Measurements from ENCODE around the gene GLOD4. TPM values are rescaled to one million over a fixed set of nuclear protein-coding genes. Genes with fewer than 3 reads are reported as not detected.

The GLOD4 gene
- total and polyA plus RNA-seq, 2 of the 4 experiments (the other 2 are of a cell fraction), result 26.3 to 36.7 TPM

DNA sequence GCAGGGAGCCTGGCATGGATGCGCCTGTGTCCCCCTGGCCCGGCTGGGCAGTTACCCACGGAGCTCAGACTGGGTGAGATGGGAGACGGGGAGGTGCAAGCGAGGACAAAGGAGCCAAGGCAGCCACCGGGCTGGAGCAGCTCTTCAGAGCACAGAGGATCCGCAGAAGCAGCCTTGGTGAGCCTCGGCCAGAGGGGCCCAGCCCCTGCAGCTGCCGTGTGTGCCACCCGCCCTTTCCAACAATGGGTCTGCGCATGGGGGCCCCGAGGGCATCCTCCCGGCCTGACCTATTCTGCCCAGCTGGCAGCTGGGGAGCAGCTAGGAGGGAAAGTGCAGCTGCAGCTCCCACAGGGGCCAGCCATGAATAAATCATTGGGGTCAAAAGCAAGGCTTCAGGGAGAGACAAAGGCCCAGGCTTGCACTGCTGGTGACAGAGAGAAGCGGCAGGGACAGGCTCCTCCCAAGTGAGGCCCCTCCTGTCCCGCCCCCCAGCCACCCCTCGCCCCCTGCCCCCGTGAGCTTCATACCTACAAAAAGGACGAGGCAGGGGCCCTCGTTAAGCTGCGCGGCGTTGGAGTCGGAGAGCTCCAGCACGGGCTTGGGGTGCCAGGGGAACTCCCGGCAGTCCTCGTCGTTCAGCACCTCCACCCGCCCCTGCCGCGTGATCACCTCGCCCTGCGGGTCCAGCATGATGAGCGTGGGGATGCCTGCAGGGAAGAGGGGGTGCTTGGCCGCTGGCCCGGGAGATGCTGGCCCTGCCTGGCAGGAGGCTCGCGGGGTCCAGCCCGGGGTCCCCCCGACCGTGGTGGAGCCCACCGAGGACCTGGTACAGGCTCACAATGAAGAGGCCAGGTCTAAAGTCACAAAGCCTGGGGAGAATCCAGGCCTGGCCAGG is 22.7 kb upstream of the GLOD4 start:
- H3K27me3 ChIP-seq (ENCODE audit: control insufficient read depth, insufficient read depth, low read length), result no peaks in the 10 kb centered on the region
- 92% methylated on average over 23 of the region's 41 CpGs; no CpG with 5 or more reads in 1 of the 2 experiments for WGBS, 2 experiments (ENCODE audit: extremely low coverage in 2 of 2, insufficient read length in 1 of 2)
- TF ChIP-seq POLR2A (IDR thresholded peaks at IDR 0.05; ENCODE audit: low read depth, low read length) (no peak), RFX5 (IDR thresholded peaks at IDR 0.05; ENCODE audit: low read depth, low read length) (no peak), SMC3 (IDR thresholded peaks at IDR 0.05; ENCODE audit: low read depth, low read length) (no peak), MAZ (IDR thresholded peaks at IDR 0.05; ENCODE audit: borderline replicate concordance, low read depth, low read length) (no peak), MXI1 (IDR thresholded peaks at IDR 0.05; ENCODE audit: borderline replicate concordance, low read depth, low read length) (no peak), CEBPB (IDR thresholded peaks at IDR 0.05; ENCODE audit: low read depth, low read length) (no peak), NFE2L2 (IDR thresholded peaks at IDR 0.05; ENCODE audit: low read depth, low read length) (no peak), CHD1 (IDR thresholded peaks at IDR 0.05; ENCODE audit: low read depth, low read length) (no peak), MAFK (IDR thresholded peaks at IDR 0.05; ENCODE audit: low read depth, low read length) (no peak), FOS (IDR thresholded peaks at IDR 0.05; ENCODE audit: low read depth, low read length) (no peak), RCOR1 (IDR thresholded peaks at IDR 0.05; ENCODE audit: insufficient replicate concordance, low read length) (no peak), BHLHE40 (IDR thresholded peaks at IDR 0.05; ENCODE audit: low read depth, low read length) (no peak)
- TF ChIP-seq, protein P1, sequence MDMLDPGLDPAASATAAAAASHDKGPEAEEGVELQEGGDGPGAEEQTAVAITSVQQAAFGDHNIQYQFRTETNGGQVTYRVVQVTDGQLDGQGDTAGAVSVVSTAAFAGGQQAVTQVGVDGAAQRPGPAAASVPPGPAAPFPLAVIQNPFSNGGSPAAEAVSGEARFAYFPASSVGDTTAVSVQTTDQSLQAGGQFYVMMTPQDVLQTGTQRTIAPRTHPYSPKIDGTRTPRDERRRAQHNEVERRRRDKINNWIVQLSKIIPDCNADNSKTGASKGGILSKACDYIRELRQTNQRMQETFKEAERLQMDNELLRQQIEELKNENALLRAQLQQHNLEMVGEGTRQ (IDR thresholded peaks at IDR 0.05; ENCODE audit: low read depth, low read length), result no peak
- TF ChIP-seq, protein P2, sequence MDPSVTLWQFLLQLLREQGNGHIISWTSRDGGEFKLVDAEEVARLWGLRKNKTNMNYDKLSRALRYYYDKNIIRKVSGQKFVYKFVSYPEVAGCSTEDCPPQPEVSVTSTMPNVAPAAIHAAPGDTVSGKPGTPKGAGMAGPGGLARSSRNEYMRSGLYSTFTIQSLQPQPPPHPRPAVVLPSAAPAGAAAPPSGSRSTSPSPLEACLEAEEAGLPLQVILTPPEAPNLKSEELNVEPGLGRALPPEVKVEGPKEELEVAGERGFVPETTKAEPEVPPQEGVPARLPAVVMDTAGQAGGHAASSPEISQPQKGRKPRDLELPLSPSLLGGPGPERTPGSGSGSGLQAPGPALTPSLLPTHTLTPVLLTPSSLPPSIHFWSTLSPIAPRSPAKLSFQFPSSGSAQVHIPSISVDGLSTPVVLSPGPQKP (IDR thresholded peaks at IDR 0.05; ENCODE audit: borderline replicate concordance, low read depth, low read length), result no peak
- TF ChIP-seq, protein P3, sequence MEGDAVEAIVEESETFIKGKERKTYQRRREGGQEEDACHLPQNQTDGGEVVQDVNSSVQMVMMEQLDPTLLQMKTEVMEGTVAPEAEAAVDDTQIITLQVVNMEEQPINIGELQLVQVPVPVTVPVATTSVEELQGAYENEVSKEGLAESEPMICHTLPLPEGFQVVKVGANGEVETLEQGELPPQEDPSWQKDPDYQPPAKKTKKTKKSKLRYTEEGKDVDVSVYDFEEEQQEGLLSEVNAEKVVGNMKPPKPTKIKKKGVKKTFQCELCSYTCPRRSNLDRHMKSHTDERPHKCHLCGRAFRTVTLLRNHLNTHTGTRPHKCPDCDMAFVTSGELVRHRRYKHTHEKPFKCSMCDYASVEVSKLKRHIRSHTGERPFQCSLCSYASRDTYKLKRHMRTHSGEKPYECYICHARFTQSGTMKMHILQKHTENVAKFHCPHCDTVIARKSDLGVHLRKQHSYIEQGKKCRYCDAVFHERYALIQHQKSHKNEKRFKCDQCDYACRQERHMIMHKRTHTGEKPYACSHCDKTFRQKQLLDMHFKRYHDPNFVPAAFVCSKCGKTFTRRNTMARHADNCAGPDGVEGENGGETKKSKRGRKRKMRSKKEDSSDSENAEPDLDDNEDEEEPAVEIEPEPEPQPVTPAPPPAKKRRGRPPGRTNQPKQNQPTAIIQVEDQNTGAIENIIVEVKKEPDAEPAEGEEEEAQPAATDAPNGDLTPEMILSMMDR (conservative IDR thresholded peaks at IDR 0.05; ENCODE audit: low read depth, low read length), result no peak
- H3K79me1 ChIP-seq (ENCODE audit: low read depth in 1 of 2, low read length in 2 of 2), result peaks cover 5 to 14% of the 10 kb centered on the region in 2 experiments
- H2BK120ac ChIP-seq (ENCODE audit: low read depth, low read length), result no peak overlapping the region
- no peak overlapping the region for H3K56ac ChIP-seq (ENCODE audit: extremely low read depth, insufficient read depth, low read length)
- no peaks in the 10 kb centered on the region for H3K9me3 ChIP-seq (ENCODE audit: control insufficient read depth, insufficient read depth, low read length)
- no TSS peak for BruUV-seq (replicated peaks)
- DNase-seq, result no peak
- no peak overlapping the region for H4K8ac ChIP-seq (ENCODE audit: low read depth in 2 of 2, low read length in 2 of 2)
- in situ Hi-C loops (cut with MboI; ENCODE audit: low sequenced_read_pairs), result no loop called here
- no peak overlapping the region for H3K4me3 ChIP-seq (ENCODE audit: insufficient read depth, low read depth, low read length)
- intact Hi-C loops (cut with micrococcal nuclease), result no loop called here
- no peak overlapping the region for H2BK15ac ChIP-seq (ENCODE audit: low read depth, low read length)
- H3K23ac ChIP-seq (ENCODE audit: low read depth, low read length), result no peak overlapping the region
- peaks cover 28% of the 10 kb centered on the region for H4K20me1 ChIP-seq (ENCODE audit: insufficient read depth, low read length)
- H4K91ac ChIP-seq (ENCODE audit: insufficient read depth, low read depth, low read length), result no peak overlapping the region
- no peaks in the 10 kb centered on the region for H3K4me1 ChIP-seq (ENCODE audit: control insufficient read depth, insufficient read depth, low read length)
- dilution Hi-C loops (cut with HindIII; ENCODE audit: low sequenced_read_pairs, unreplicated experiment), result no loop called here
- H4K5ac ChIP-seq (ENCODE audit: low read depth, low read length), result no peak overlapping the region
- H2AK9ac ChIP-seq (replicated peaks; ENCODE audit: low read depth, low read length, poor library complexity), result no peak overlapping the region
- H2AFZ ChIP-seq (replicated peaks; ENCODE audit: low read length, poor library complexity), result no peak overlapping the region
- no peak overlapping the region for H3K18ac ChIP-seq (ENCODE audit: low read depth, low read length)
- no peak overlapping the region for H3K4me2 ChIP-seq (ENCODE audit: low read depth, low read length)
- no peak overlapping the region for H3K9ac ChIP-seq (ENCODE audit: low read depth, low read length)
- no peak for ATAC-seq (ENCODE audit: low read depth)
- H3K14ac ChIP-seq (replicated peaks; ENCODE audit: low read depth, low read length), result no peak overlapping the region
- ChIA-PET CTCF (no interaction called here), POLR2A (ENCODE audit: unreplicated experiment) (no interaction called here)
- peaks cover 67% of the 10 kb centered on the region for H3K36me3 ChIP-seq (ENCODE audit: control insufficient read depth, insufficient read depth, low read length)
- no peak overlapping the region for H3K4ac ChIP-seq (ENCODE audit: low read depth, low read length)
- H3K27ac ChIP-seq (ENCODE audit: insufficient read depth, low read length), result no peak overlapping the region
- H3K9me1 ChIP-seq (ENCODE audit: insufficient read depth, low read length), result peaks cover 2% of the 10 kb centered on the region; the same call in 1 of the 2 replicates
- H2BK5ac ChIP-seq (ENCODE audit: low read depth, low read length, poor library complexity, severe bottlenecking), result no peak overlapping the region
- H2AK5ac ChIP-seq (ENCODE audit: low read depth, low read length), result no peak overlapping the region
- H2BK20ac ChIP-seq (ENCODE audit: low read depth, low read length), result no peak overlapping the region

Measured in IMR-90 (cell line).